CD4-positive, alpha-beta memory T cell (primary cell): Measurements from ENCODE around the gene HJV. TPM values are rescaled to one million over a fixed set of nuclear protein-coding genes. Genes with fewer than 3 reads are reported as not detected.
"Not testable (repeated sequence)": the region's sequence is repeated elsewhere in the genome, so short reads cannot be mapped to it uniquely, and the experiment has no call there.

ENCODE experiments used
- CTCF ChIA-PET: fragments of 350-600 bp; sonication (Branson Sonifier 250); formaldehyde crosslinking; loops from one replicate; lab custom pipeline; 2021; ENCODE audit warnings: inconsistent platforms; ENCODE audit not compliant: partially characterized antibody; lab: Charles Lee
- POLR2A ChIA-PET: fragments of 350-600 bp; sonication (Branson Sonifier 250); formaldehyde crosslinking; loops from one replicate; lab custom pipeline; 2021; ENCODE audit not compliant: partially characterized antibody; lab: Charles Lee
- DNase-seq, 5 donors: peaks; one replicate each; pipeline versions ENCODE4 v3.0.0 to v3.0.0-alpha.2; 2020 to 2022; ENCODE audit warnings: mixed read lengths in 1 of 5
- H3K27ac ChIP-seq: one replicate; pipeline ENCODE4 v1.7.0; 2013; ENCODE audit warnings: low read depth, low read length
- H3K27me3 ChIP-seq: 2 replicates; pipeline ENCODE4 v1.7.0; 2013; ENCODE audit warnings: mild to moderate bottlenecking, low read length, moderate library complexity; ENCODE audit not compliant: insufficient read depth
- H3K36me3 ChIP-seq: 2 replicates; pipeline ENCODE4 v1.7.0; 2013; ENCODE audit warnings: mild to moderate bottlenecking, low read length, moderate library complexity; ENCODE audit not compliant: insufficient read depth
- H3K4me1 ChIP-seq: 2 replicates; pipeline ENCODE4 v1.7.0; 2013; ENCODE audit warnings: mild to moderate bottlenecking, low read length, moderate library complexity; ENCODE audit not compliant: insufficient read depth
- H3K4me3 ChIP-seq, 2 donors: one replicate each; pipeline ENCODE4 v1.7.0; 2013; ENCODE audit warnings: low read length in 2 of 2, mild to moderate bottlenecking in 1 of 2
- H3K9me3 ChIP-seq, 2 donors: one replicate each; pipeline ENCODE4 v1.7.0; 2013; ENCODE audit warnings: low read length in 2 of 2, control low read depth in 1 of 2; ENCODE audit not compliant: control insufficient read depth in 1 of 2
- H3K27ac Mint-ChIP-seq, 7 donors: one replicate each; pipeline ENCODE4 v1.8.0; 2020 to 2021; ENCODE audit warnings: mixed read lengths in 7 of 7, mild to moderate bottlenecking in 6 of 7, inconsistent platforms in 3 of 7, moderate library complexity in 3 of 7
- H3K27me3 Mint-ChIP-seq, 2 donors: one replicate each; pipeline ENCODE4 v1.8.0; 2020 to 2021; ENCODE audit warnings: mixed read lengths in 2 of 2
- H3K36me3 Mint-ChIP-seq, 2 donors: one replicate each; pipeline ENCODE4 v1.8.0; 2020 to 2021; ENCODE audit warnings: mixed read lengths in 2 of 2, inconsistent platforms in 1 of 2, mild to moderate bottlenecking in 1 of 2
- H3K4me1 Mint-ChIP-seq, 4 donors: one replicate each; pipeline ENCODE4 v1.8.0; 2020 to 2021; ENCODE audit warnings: mixed read lengths in 4 of 4, mild to moderate bottlenecking in 1 of 4
- H3K4me3 Mint-ChIP-seq, 8 donors: one replicate each; pipeline ENCODE4 v1.8.0; 2020 to 2021; ENCODE audit warnings: mixed read lengths in 8 of 8, mild to moderate bottlenecking in 7 of 8, moderate library complexity in 6 of 8, inconsistent platforms in 3 of 8
- H3K9me3 Mint-ChIP-seq, 8 donors: one replicate each; pipeline ENCODE4 v1.8.0; 2020 to 2021; ENCODE audit warnings: mixed read lengths in 8 of 8, mild to moderate bottlenecking in 5 of 8, inconsistent platforms in 3 of 8, moderate library complexity in 1 of 8
- intact Hi-C: fragments of 100-400 bp; cut with micrococcal nuclease; formaldehyde crosslinking; loops from one replicate; pipeline ENCODE4 v1.15.1; 2023
- polyA plus RNA-seq, 2 donors: library from polyadenylated mRNA; unstranded; fragments of 300-500 nt; fragmentation: Illumina TruSeq; gene quantifications; one replicate each; pipeline ENCODE4 v1.2.3, GENCODE V29; 2021
- total RNA-seq, 2 experiments: library from RNA; stranded (reverse); gene quantifications; one replicate each; pipeline ENCODE4 v1.2.3, GENCODE V29; 2021

The HJV gene, protein sequence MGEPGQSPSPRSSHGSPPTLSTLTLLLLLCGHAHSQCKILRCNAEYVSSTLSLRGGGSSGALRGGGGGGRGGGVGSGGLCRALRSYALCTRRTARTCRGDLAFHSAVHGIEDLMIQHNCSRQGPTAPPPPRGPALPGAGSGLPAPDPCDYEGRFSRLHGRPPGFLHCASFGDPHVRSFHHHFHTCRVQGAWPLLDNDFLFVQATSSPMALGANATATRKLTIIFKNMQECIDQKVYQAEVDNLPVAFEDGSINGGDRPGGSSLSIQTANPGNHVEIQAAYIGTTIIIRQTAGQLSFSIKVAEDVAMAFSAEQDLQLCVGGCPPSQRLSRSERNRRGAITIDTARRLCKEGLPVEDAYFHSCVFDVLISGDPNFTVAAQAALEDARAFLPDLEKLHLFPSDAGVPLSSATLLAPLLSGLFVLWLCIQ
- total RNA-seq (not detected), polyA plus RNA-seq (not detected)

DNA sequence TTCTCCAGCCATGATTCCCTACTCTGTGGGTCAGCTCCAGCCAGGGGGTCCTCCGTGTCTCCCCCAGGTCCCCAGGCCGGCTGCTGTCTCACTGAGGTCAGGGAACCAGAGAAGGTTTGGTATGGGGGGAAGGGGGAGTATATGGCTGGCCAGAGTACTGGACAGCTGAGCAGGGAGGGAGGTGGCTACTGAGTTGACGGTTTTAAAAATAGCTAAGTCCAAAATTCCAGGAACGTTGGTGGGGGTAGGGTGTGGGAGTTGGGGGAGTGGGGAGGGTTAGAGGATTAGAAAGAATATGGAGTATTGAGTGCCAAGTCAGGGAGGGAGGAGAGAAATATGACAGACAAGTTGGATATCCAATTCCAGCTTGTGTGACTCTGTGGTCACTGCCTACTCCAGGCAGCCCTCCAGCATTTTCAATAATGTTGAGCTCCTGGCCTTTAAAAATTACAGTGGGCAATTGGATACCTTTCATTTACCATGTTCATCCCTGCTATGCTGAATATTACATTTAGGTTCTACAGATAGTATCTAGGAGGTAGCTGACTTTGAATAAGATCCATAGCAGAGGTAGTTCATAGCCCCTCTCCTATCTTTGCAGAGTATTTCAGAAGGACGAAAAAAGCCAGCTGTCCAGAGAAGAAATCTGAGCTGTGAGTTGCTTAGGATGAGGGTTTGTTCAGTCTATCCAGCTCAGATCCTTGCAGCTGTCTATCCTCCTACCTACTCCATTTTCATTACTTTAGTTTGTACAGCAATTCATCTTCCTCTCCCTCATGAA, at the start of gene HJV:
Gene HJV (minus strand): TSS at position 114 of the 781 bp plus-strand sequence. CDS start 1,504 bp downstream, outside the sequence.
- Histone ChIP-seq H3K36me3 (no peaks in the 10 kb centered on the region), H3K9me3 (no peaks in the 10 kb centered on the region), H3K27ac (no peak within 1 kb of the TSS), H3K27me3 (peaks cover 34% of the 10 kb centered on the region), H3K4me3 (no peak within 1 kb of the TSS), H3K4me1 (peaks cover 12% of the 10 kb centered on the region)
- Mint-ChIP-seq H3K27me3 (peaks cover 36 to 44% of the 10 kb centered on the region in 2 donors), H3K4me3 (no peak within 1 kb of the TSS), H3K27ac (no peak within 1 kb of the TSS), H3K4me1 (peaks cover 8 to 10% (median 9%) of the 10 kb centered on the region in 4 donors), H3K36me3 (no peaks in the 10 kb centered on the region), H3K9me3 (no peaks in the 10 kb centered on the region)
- ChIA-PET CTCF (interaction anchor here (1.2 to 2.2 kb wide), 8 partner anchors 10 to 178 kb away, joined by 3 to 10 read pairs (median 6); partner anchors contain the start of gene NUDT17), POLR2A (interaction anchor here (0.6 to 1.7 kb wide), 4 partner anchors 13 to 94 kb away, joined by 3 to 5 read pairs (median 4); partner anchors contain the start of genes LIX1L and RBM8A)
- intact Hi-C loops: no loop called here
- DNase-seq: no peak

DNA sequence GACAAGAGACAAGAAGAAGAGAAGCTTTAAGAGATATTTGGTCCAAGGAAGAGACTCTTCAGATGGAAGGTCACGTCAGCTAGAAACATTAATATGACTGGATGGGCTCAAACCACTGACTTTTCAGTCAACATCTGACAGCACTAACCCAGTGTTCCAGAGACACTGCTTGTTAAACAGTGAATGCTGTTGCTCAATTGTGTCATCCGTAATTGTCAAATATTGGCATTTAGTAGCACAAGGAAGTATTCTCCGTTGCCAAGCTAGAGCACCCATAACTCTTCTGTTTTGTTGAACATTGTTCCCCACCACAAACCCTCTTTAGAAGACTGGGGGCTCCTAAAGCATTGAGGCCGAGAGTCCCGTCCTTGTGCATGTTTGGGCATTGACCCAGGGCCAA, 37.6 kb upstream of the HJV start:
- H3K36me3 ChIP-seq, intact Hi-C loops, H3K27me3 Mint-ChIP-seq, POLR2A ChIA-PET, H3K4me1 ChIP-seq, H3K9me3 ChIP-seq, CTCF ChIA-PET, H3K4me1 Mint-ChIP-seq, H3K27ac ChIP-seq, H3K4me3 ChIP-seq, H3K27me3 ChIP-seq, H3K9me3 Mint-ChIP-seq, H3K4me3 Mint-ChIP-seq, H3K36me3 Mint-ChIP-seq, H3K27ac Mint-ChIP-seq, DNase-seq: not testable (repeated sequence)

DNA sequence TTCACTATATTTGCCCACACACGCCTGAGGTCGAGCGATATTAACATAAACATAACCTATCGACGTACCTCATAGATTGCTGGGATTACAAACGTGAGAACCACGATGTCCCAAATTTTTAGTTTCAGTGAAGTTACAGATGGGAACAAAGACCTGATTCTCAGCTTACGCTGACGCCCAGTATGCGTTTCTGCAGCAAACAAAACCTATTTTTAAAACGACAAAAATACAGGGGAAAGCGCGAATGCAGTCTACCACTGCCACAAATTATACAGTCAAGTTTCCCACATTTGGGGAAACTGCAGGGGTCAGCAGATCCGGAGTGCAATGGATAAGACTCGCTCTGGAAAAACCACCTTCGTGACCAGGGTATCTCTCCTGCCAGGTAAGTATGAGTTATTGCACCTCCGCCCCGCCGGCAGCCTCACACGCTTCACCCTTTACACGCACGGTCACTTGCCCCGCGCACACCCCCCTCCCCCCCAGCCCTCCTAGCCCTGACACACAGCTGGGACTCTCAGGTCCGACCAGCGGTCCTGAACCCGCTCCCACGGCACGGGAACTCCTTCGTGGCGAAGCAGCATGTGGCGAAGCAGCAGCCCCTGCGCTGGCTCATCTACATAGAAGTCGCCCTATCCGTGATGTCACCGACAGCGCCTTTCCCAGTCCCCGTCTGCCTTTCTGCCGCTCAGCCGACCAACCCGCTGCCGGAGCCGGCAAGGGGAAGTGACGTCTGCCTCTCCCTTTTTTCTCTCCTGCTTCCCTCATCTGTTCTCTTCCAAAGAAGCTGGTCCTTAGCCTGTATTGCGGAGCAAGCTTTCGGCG, 30.5 kb upstream of the HJV start:
- Histone ChIP-seq H3K4me3 (peak overlapping the region; percentile 1 to 29), H3K27ac (peak overlapping the region; percentile 46)
- POLR2A ChIA-PET: interaction anchor here (0.8 to 8.2 kb wide), 10 partner anchors 9 to 193 kb away, joined by 3 to 155 read pairs (median 4); partner anchors contain the start of genes LIX1L and PIAS3
- peak; percentile 80 to 87 (median 83) for DNase-seq
- H3K9me3 ChIP-seq, H3K4me1 ChIP-seq, H3K27me3 Mint-ChIP-seq, H3K36me3 ChIP-seq, H3K9me3 Mint-ChIP-seq, H3K36me3 Mint-ChIP-seq, H3K27me3 ChIP-seq: not testable (repeated sequence)
- CTCF ChIA-PET: interaction anchor here (3.1 to 3.5 kb wide), 2 partner anchors 14 to 20 kb away, joined by 21 to 25 read pairs; no protein-coding TSS in a partner anchor
- H3K4me1 Mint-ChIP-seq: peaks cover 5 to 41% (median 28%) of the 10 kb centered on the region in 4 donors
- intact Hi-C loops: loop anchor here (2.0 kb wide), 1 partner anchor 15 kb away; no protein-coding TSS in a partner anchor
- peak overlapping the region; percentile 90 to 100 (median 99) for H3K27ac Mint-ChIP-seq
- H3K4me3 Mint-ChIP-seq: peak overlapping the region; percentile 85 to 95 (median 90)

DNA sequence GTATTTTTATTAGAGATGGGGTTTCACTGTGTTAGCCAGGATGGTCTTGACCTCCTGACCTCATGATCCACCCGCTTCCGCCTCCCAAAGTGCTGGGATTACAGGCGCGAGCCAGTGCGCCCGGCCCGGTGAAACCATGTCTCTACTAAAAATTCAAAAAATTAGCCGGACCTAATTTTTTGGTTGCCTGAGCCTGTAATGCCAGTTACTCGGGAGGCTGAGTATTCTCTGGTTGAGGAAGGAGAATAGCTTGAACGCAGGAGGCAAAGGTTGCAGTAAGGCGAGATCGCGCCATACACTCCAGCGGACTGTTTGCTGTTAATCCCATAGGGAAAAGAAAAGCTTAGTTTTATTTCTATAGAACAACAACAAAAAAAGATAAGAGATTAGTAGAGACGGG, 29.9 kb upstream of the HJV start:
- Histone ChIP-seq H3K27ac (peak overlapping the region; percentile 46), H3K9me3 (no peaks in the 10 kb centered on the region), H3K4me3 (peak overlapping the region; percentile 1 to 29), H3K36me3 (no peaks in the 10 kb centered on the region), H3K4me1 (peaks cover 8% of the 10 kb centered on the region), H3K27me3 (no peaks in the 10 kb centered on the region)
- intact Hi-C loops: loop anchor here (2.0 kb wide), 1 partner anchor 15 kb away; no protein-coding TSS in a partner anchor
- peak in 1 of 5 donors; percentile 15 for DNase-seq
- H3K9me3 Mint-ChIP-seq: no peaks in the 10 kb centered on the region
- POLR2A ChIA-PET: interaction anchor here (0.6 to 8.2 kb wide), 9 partner anchors 14 to 192 kb away, joined by 3 to 155 read pairs (median 3); partner anchors contain the start of genes LIX1L and PIAS3
- peak overlapping the region; percentile 90 to 100 (median 99) for H3K27ac Mint-ChIP-seq
- CTCF ChIA-PET: interaction anchor here (3.1 to 3.5 kb wide), 2 partner anchors 13 to 19 kb away, joined by 21 to 25 read pairs; no protein-coding TSS in a partner anchor
- peaks cover 5 to 41% (median 28%) of the 10 kb centered on the region in 4 donors for H3K4me1 Mint-ChIP-seq
- H3K36me3 Mint-ChIP-seq: no peaks in the 10 kb centered on the region
- H3K27me3 Mint-ChIP-seq: no peaks in the 10 kb centered on the region
- peak overlapping the region; percentile 85 to 95 (median 90) for H3K4me3 Mint-ChIP-seq

DNA sequence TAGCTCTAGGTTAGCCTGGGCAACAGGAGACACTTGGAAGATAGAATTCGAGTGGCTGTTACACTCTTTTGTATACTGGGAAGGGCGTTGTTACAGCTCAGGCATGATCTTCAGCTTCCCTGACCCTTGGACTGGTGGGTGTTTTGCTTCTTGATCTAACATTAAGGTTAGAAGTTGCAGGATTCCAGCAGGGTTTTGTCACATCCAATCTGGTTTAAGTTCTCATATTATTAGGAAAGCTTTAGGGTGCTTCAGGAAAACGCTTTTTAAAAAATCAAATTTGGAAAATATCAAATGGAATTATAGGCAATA, 29.1 kb upstream of the HJV start:
- H3K27me3 ChIP-seq, DNase-seq, H3K4me3 ChIP-seq, H3K27ac ChIP-seq, H3K9me3 ChIP-seq, H3K27me3 Mint-ChIP-seq, H3K36me3 Mint-ChIP-seq, H3K4me1 ChIP-seq, H3K36me3 ChIP-seq, H3K9me3 Mint-ChIP-seq: not testable (repeated sequence)
- CTCF ChIA-PET: interaction anchor here (3.1 to 3.5 kb wide), 2 partner anchors 12 to 18 kb away, joined by 21 to 25 read pairs; no protein-coding TSS in a partner anchor
- intact Hi-C loops: loop anchor here (2.0 kb wide), 1 partner anchor 14 kb away; no protein-coding TSS in a partner anchor
- H3K4me1 Mint-ChIP-seq: peaks cover 7 to 41% (median 28%) of the 10 kb centered on the region in 4 donors
- POLR2A ChIA-PET: interaction anchor here (1.2 to 8.2 kb wide), 3 partner anchors 13 to 123 kb away, joined by 3 to 155 read pairs (median 4); partner anchors contain the start of gene RBM8A
- H3K27ac Mint-ChIP-seq: peak overlapping the region in 3 of 7 donors; percentile 33 to 76 (median 75)
- H3K4me3 Mint-ChIP-seq: peak overlapping the region in 4 of 8 donors; percentile 3 to 54 (median 28)

DNA sequence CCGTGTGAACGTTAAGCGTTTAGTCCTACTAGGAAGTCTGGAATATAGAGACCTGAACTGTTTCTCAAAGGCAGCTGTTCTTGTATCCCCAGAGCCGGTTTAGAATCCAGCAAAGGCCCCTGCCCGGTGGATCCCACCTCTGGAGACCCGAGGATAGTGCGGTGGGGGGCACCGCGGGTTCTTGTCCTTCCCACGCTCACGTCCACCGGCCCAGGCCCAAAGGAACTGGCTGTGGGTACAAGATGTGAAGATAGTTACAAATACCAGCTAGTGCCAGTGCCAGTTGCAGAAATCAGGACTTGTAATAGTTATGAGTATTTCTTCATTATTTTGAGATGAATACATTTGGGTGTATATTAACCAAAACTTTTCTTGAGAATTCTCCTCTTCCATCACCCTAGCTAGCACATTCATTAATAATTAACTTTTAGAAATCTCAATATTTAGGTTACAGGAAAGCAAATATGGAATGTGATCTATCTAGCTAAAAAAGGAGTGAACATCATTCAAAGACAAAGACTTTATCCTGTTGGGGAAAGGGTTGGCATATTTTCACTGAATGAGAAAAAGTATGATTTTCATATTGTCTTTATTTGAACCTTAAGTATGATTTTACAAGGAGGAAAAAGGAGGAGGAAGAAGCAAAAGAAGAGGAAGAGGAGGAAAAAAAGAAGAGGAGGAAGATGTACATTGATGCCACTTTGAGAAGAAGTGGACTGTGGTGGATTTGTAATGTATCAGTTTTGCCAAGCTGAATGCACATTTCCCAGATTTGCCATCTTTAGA, 28.5 kb upstream of the HJV start:
- not testable (repeated sequence) for H3K4me3 ChIP-seq, DNase-seq, H3K4me1 ChIP-seq, H3K27ac ChIP-seq, H3K36me3 Mint-ChIP-seq, H3K9me3 Mint-ChIP-seq, H3K36me3 ChIP-seq, H3K9me3 ChIP-seq, H3K27me3 ChIP-seq, H3K27me3 Mint-ChIP-seq
- POLR2A ChIA-PET: interaction anchor here (1.2 to 8.2 kb wide), 3 partner anchors 13 to 123 kb away, joined by 3 to 155 read pairs (median 4); partner anchors contain the start of gene RBM8A
- CTCF ChIA-PET: interaction anchor here (3.1 to 3.5 kb wide), 2 partner anchors 12 to 18 kb away, joined by 21 to 25 read pairs; no protein-coding TSS in a partner anchor
- intact Hi-C loops: loop anchor here (2.0 kb wide), 1 partner anchor 13 kb away; no protein-coding TSS in a partner anchor
- H3K4me3 Mint-ChIP-seq: peak overlapping the region in 3 of 8 donors; percentile 3 to 82 (median 5)
- peak overlapping the region in 5 of 7 donors; percentile 1 to 76 (median 40) for H3K27ac Mint-ChIP-seq
- peaks cover 7 to 41% (median 28%) of the 10 kb centered on the region in 4 donors for H3K4me1 Mint-ChIP-seq
